HG02970 (cell line): ENCODE results near the gene PRKAG2.
"Not testable (repeated sequence)": the region's sequence is repeated elsewhere in the genome, so short reads cannot be mapped to it uniquely, and the experiment has no call there.

Source experiments
- ATAC-seq: cut with Tn5 transposase; IDR thresholded peaks from one replicate; pipeline ENCODE4 v1.9.1; 2021; ENCODE audit warnings: mild to moderate bottlenecking, moderate library complexity, moderate number of reproducible peaks; ENCODE audit not compliant: unreplicated experiment, low FRiP score

PRKAG2 gene

GRCh38 chr7:151806952-151807775 is 69.8 kb downstream of the PRKAG2 start:
- no peak for ATAC-seq

GRCh38 chr7:151806204-151806603 is 70.7 kb downstream of the PRKAG2 start:
- no peak for ATAC-seq

- no peak for ATAC-seq
Observed at GRCh38 chr7:151805191-151805590, 71.7 kb downstream of the PRKAG2 start.

GRCh38 chr7:151804756-151805155 is 72.2 kb downstream of the PRKAG2 start:
- ATAC-seq: no peak

- ATAC-seq: no peak
Observed at GRCh38 chr7:151803841-151804240, 73.1 kb downstream of the PRKAG2 start.

- ATAC-seq: no peak
Observed at GRCh38 chr7:151802469-151802846, 74.5 kb downstream of the PRKAG2 start.

GRCh38 chr7:151801782-151802468 is 75.0 kb downstream of the PRKAG2 start:
- ATAC-seq: no peak

GRCh38 chr7:151801291-151801690 is 75.6 kb downstream of the PRKAG2 start:
- ATAC-seq: no peak

- no peak for ATAC-seq
Observed at GRCh38 chr7:151800861-151801260, 76.1 kb downstream of the PRKAG2 start.

GRCh38 chr7:151800391-151800790 is 76.5 kb downstream of the PRKAG2 start:
- no peak for ATAC-seq

- no peak for ATAC-seq
Observed at GRCh38 chr7:151799506-151799905, 77.4 kb downstream of the PRKAG2 start.

GRCh38 chr7:151798851-151799448 is 78.0 kb downstream of the PRKAG2 start:
- ATAC-seq: no peak

- not testable (repeated sequence) for ATAC-seq
Observed at GRCh38 chr7:151797667-151798307, 79.1 kb downstream of the PRKAG2 start.

- no peak for ATAC-seq
Observed at GRCh38 chr7:151796871-151797537, 79.9 kb downstream of the PRKAG2 start.

- ATAC-seq: no peak
Observed at GRCh38 chr7:151796091-151796870, 80.6 kb downstream of the PRKAG2 start.

- ATAC-seq: no peak
Observed at GRCh38 chr7:151795168-151795811, 81.6 kb downstream of the PRKAG2 start.

- no peak for ATAC-seq
Observed at GRCh38 chr7:151794508-151795167, 82.3 kb downstream of the PRKAG2 start.

GRCh38 chr7:151793991-151794507 is 82.9 kb downstream of the PRKAG2 start:
- ATAC-seq: no peak
